HG03575 (cell line): ENCODE data around the gene PANX2.

Experiments
- ATAC-seq: cut with Tn5 transposase; IDR thresholded peaks from one replicate; pipeline ENCODE4 v1.9.1; 2021; ENCODE audit not compliant: unreplicated experiment, insufficient number of reproducible peaks, low FRiP score; ENCODE audit errors: extremely low read depth

PANX2 gene

DNA sequence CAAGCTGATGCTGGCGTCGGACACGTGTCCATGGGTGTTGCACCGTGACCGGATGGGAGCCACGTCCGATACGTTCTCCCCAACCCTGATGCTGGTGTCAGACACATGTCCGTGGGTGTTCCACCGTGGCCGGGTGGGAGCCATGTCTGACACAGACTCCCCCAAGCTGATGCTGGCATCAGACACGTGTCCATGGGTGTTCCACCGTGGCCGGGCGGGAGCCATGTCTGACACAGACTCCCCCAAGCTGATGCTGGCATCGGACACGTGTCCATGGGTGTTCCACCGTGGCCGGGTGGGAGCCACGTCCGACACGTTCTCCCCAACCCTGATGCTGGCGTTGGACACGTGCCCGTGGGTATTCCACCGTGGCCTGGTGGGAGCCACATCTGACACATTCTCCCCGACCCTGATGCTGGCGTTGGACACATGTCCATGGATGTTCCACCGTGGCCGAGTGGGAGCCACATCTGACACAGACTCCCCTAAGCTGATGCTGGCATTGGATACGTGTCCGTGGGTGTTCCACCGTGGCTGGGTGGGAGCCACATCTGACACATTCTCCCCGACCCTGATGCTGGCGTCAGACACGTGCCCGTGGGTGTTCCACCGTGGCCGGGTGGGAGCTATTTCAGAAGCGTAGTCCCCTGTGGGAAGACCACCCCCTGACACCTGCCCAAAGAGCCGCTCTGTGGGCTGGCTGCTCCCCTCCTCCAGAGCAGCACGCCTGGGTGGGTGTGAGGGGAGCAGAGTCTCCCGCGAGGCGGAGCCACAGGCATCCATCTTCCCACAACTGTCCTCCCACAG lies 50.3 kb downstream of the PANX2 start:
- no peak for ATAC-seq

- ATAC-seq, result no peak
Observed at GRCh38 chr22:50221410-50222300, 51.1 kb downstream of the PANX2 start.

- ATAC-seq, result no peak
Observed at GRCh38 chr22:50222508-50222907, 52.0 kb downstream of the PANX2 start.

- ATAC-seq, result no peak
Observed at GRCh38 chr22:50224071-50224470, 53.5 kb downstream of the PANX2 start.

DNA sequence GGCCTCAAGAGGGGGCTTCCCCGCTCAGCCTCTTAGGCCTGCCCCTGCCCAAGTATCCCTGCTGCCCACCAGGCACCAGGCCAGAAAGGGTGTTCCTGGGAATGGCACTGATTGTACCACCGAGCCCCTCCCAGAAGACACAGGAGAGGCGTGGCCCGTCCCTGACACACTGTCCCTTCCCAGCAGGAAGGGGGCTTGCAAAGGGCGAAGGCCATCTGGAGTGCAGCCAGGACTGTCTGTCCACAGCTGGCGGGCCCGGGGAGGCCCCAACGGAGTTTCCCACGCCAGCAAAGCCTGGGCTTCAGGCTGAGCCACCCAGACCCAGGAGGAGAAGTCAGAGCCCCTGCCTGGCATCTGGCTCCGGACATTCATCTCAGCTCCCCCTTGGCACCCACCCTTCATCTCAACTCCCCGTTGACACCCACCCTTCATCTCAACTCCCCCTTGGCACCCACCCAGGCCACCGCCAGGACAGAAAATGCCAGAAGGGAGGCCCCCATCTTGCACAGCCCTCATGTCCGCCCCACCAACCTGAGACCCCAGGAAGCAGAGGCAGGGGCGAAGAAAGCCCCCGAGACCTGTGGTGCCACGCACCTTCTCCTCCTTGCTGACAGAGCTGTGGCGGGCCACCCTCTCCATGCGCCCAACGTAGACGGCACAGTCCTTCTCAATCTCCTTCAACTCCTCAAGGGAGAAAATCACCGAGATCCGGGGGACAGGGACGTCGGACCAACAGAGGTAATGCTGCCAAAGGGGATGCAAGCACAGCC lies 54.9 kb downstream of the PANX2 start:
- no peak for ATAC-seq

GRCh38 chr22:50226063-50226874 lies 55.7 kb downstream of the PANX2 start:
- no peak for ATAC-seq

- no peak for ATAC-seq
Observed at GRCh38 chr22:50226875-50227165, 56.3 kb downstream of the PANX2 start.

DNA sequence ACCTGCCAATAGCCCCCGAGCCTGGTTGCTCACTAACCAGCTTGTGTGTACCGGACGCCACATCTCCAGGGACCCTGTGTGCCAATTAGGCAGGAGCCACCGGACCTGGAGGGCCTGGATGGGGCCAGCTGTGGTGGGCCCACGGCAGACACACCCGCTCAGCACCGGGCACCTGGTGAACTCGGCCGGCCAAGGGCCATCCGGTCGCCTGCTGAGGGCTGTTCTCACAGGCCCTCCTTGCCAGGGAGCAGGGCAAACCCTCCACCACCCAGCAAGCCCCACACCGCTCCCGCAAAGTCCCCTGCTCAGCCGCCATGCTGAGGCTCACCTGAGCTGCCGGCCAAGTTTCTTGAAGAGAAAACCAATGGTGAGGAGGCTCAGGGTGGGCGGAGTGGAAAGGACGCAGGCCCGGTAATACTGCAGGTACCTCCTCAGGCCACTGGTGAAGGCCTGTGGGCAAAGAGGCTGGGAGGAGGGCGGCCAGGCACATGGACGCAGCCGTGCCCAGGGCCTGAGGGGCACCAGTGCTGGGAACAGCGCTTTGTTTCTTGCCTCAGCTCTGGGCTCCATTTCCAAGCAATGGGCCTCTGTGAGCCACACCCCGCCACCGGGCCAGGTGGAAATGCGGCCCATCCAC lies 57.2 kb downstream of the PANX2 start:
- no peak for ATAC-seq

GRCh38 chr22:50228366-50228765 lies 57.8 kb downstream of the PANX2 start:
- no peak for ATAC-seq

DNA sequence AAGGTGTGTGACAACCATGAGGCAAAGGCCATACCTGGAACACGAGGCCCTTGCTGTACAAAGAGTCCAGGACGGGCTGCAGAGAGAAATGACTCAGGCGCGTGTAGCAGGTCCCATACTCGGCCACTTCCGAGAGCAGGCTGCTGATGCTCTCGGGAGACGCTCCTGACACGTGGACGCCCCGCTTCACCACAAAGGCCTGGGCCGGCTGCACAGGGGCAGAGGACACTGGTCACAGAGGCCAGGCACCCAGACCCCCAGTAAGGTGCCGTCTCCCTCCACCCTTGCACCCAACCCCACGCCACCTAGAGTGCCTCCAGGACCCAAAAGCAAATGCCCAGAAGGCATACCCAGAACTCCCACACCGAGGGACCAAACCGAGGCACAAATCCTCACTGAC lies 58.8 kb downstream of the PANX2 start:
- no peak for ATAC-seq
